ENCODE results near the gene RPTN. TPM values are rescaled to one million over a fixed set of nuclear protein-coding genes. Genes with fewer than 3 reads are reported as not detected.
A peak's percentile ranks its signal among the peaks of the same experiment; 100 is the strongest.

The RPTN gene
- polyA plus RNA-seq, 2 donors = 0.20 to 1.3 TPM

- peak overlapping the region in 1 of 2 donors; percentile 57 for H3K4me3 ChIP-seq (ENCODE audit: low read depth in 1 of 2, low read length in 2 of 2)
- peaks cover 17 to 29% of the 10 kb centered on the region in 2 donors for H3K4me1 ChIP-seq (ENCODE audit: control insufficient read depth in 2 of 2, insufficient read depth in 2 of 2, low read length in 1 of 2)
- peaks cover 3 to 21% of the 10 kb centered on the region in 2 donors for H3K27me3 ChIP-seq (ENCODE audit: control insufficient read depth in 1 of 2, insufficient read depth in 2 of 2, low read length in 2 of 2)
- H3K36me3 ChIP-seq (ENCODE audit: control insufficient read depth in 2 of 2, insufficient read depth in 2 of 2, low read length in 1 of 2) = no peaks in the 10 kb centered on the region
- H3K27ac ChIP-seq (ENCODE audit: low read depth in 2 of 2, low read length in 1 of 2) = no peak overlapping the region
- 30 to 44% methylated on average over 13 of the region's 13 CpGs for WGBS, 2 donors
- H3K9me3 ChIP-seq (ENCODE audit: control insufficient read depth in 2 of 2, insufficient read depth in 1 of 2, low read depth in 1 of 2, low read length in 1 of 2) = peaks cover 5 to 21% of the 10 kb centered on the region in 2 donors
These were observed 46.1 kb downstream of the RPTN start for GRCh38 chr1:152112885-152113432.

GRCh38 chr1:152112101-152112884, 46.7 kb downstream of the RPTN start:
- Histone ChIP-seq H3K9me3 (ENCODE audit: control insufficient read depth in 2 of 2, insufficient read depth in 1 of 2, low read depth in 1 of 2, low read length in 1 of 2) (peaks cover 12 to 27% of the 10 kb centered on the region in 2 donors), H3K27me3 (ENCODE audit: control insufficient read depth in 1 of 2, insufficient read depth in 2 of 2, low read length in 2 of 2) (peaks cover 3 to 28% of the 10 kb centered on the region in 2 donors), H3K36me3 (ENCODE audit: control insufficient read depth in 2 of 2, insufficient read depth in 2 of 2, low read length in 1 of 2) (no peaks in the 10 kb centered on the region), H3K27ac (ENCODE audit: low read depth in 2 of 2, low read length in 1 of 2) (no peak overlapping the region), H3K4me3 (ENCODE audit: low read depth in 1 of 2, low read length in 2 of 2) (peak overlapping the region; percentile 37 to 57), H3K4me1 (ENCODE audit: control insufficient read depth in 2 of 2, insufficient read depth in 2 of 2, low read length in 1 of 2) (peaks cover 17 to 32% of the 10 kb centered on the region in 2 donors)
- WGBS, 2 donors = 3% methylated on average over 53 of the region's 53 CpGs

GRCh38 chr1:152111515-152111968, 47.5 kb downstream of the RPTN start:
- H3K27me3 ChIP-seq (ENCODE audit: control insufficient read depth in 1 of 2, insufficient read depth in 2 of 2, low read length in 2 of 2) = peaks cover 3 to 30% of the 10 kb centered on the region in 2 donors
- no peaks in the 10 kb centered on the region for H3K36me3 ChIP-seq (ENCODE audit: control insufficient read depth in 2 of 2, insufficient read depth in 2 of 2, low read length in 1 of 2)
- peaks cover 17 to 32% of the 10 kb centered on the region in 2 donors for H3K4me1 ChIP-seq (ENCODE audit: control insufficient read depth in 2 of 2, insufficient read depth in 2 of 2, low read length in 1 of 2)
- H3K4me3 ChIP-seq (ENCODE audit: low read depth in 1 of 2, low read length in 2 of 2) = peak overlapping the region; percentile 12 to 57
- no peak overlapping the region for H3K27ac ChIP-seq (ENCODE audit: low read depth in 2 of 2, low read length in 1 of 2)
- WGBS, 2 donors = 1 to 2% methylated on average over 44 of the region's 44 CpGs
- H3K9me3 ChIP-seq (ENCODE audit: control insufficient read depth in 2 of 2, insufficient read depth in 1 of 2, low read depth in 1 of 2, low read length in 1 of 2) = peaks cover 12 to 29% of the 10 kb centered on the region in 2 donors

- H3K27me3 ChIP-seq (ENCODE audit: control insufficient read depth in 1 of 2, insufficient read depth in 2 of 2, low read length in 2 of 2) = peaks cover 3 to 30% of the 10 kb centered on the region in 2 donors
- no peak overlapping the region for H3K27ac ChIP-seq (ENCODE audit: low read depth in 2 of 2, low read length in 1 of 2)
- H3K4me1 ChIP-seq (ENCODE audit: control insufficient read depth in 2 of 2, insufficient read depth in 2 of 2, low read length in 1 of 2) = peaks cover 17 to 32% of the 10 kb centered on the region in 2 donors
- H3K4me3 ChIP-seq (ENCODE audit: low read depth in 1 of 2, low read length in 2 of 2) = peak overlapping the region; percentile 43 to 57
- 1% methylated on average over 60 of the region's 60 CpGs for WGBS, 2 donors
- H3K36me3 ChIP-seq (ENCODE audit: control insufficient read depth in 2 of 2, insufficient read depth in 2 of 2, low read length in 1 of 2) = no peaks in the 10 kb centered on the region
- H3K9me3 ChIP-seq (ENCODE audit: control insufficient read depth in 2 of 2, insufficient read depth in 1 of 2, low read depth in 1 of 2, low read length in 1 of 2) = peaks cover 12 to 29% of the 10 kb centered on the region in 2 donors
These were observed 48.0 kb downstream of the RPTN start for GRCh38 chr1:152110860-152111514.

- H3K27me3 ChIP-seq (ENCODE audit: control insufficient read depth in 1 of 2, insufficient read depth in 2 of 2, low read length in 2 of 2) = peaks cover 3 to 30% of the 10 kb centered on the region in 2 donors
- H3K4me1 ChIP-seq (ENCODE audit: control insufficient read depth in 2 of 2, insufficient read depth in 2 of 2, low read length in 1 of 2) = peaks cover 17 to 32% of the 10 kb centered on the region in 2 donors
- H3K36me3 ChIP-seq (ENCODE audit: control insufficient read depth in 2 of 2, insufficient read depth in 2 of 2, low read length in 1 of 2) = no peaks in the 10 kb centered on the region
- WGBS, 2 donors = 1 to 2% methylated on average over 31 of the region's 31 CpGs
- H3K27ac ChIP-seq (ENCODE audit: low read depth in 2 of 2, low read length in 1 of 2) = no peak overlapping the region
- peak overlapping the region; percentile 43 to 57 for H3K4me3 ChIP-seq (ENCODE audit: low read depth in 1 of 2, low read length in 2 of 2)
- peaks cover 12 to 29% of the 10 kb centered on the region in 2 donors for H3K9me3 ChIP-seq (ENCODE audit: control insufficient read depth in 2 of 2, insufficient read depth in 1 of 2, low read depth in 1 of 2, low read length in 1 of 2)
These were observed 48.6 kb downstream of the RPTN start for GRCh38 chr1:152110365-152110859.

GRCh38 chr1:152109998-152110294, 49.1 kb downstream of the RPTN start:
- 6 to 8% methylated on average over 15 of the region's 15 CpGs for WGBS, 2 donors
- Histone ChIP-seq H3K4me3 (ENCODE audit: low read depth in 1 of 2, low read length in 2 of 2) (peak overlapping the region; percentile 43 to 57), H3K36me3 (ENCODE audit: control insufficient read depth in 2 of 2, insufficient read depth in 2 of 2, low read length in 1 of 2) (no peaks in the 10 kb centered on the region), H3K9me3 (ENCODE audit: control insufficient read depth in 2 of 2, insufficient read depth in 1 of 2, low read depth in 1 of 2, low read length in 1 of 2) (peaks cover 12 to 26% of the 10 kb centered on the region in 2 donors), H3K27me3 (ENCODE audit: control insufficient read depth in 1 of 2, insufficient read depth in 2 of 2, low read length in 2 of 2) (peaks cover under 1 to 30% of the 10 kb centered on the region in 2 donors), H3K27ac (ENCODE audit: low read depth in 2 of 2, low read length in 1 of 2) (no peak overlapping the region), H3K4me1 (ENCODE audit: control insufficient read depth in 2 of 2, insufficient read depth in 2 of 2, low read length in 1 of 2) (peaks cover 17 to 32% of the 10 kb centered on the region in 2 donors)

- peaks cover 12 to 26% of the 10 kb centered on the region in 2 donors for H3K9me3 ChIP-seq (ENCODE audit: control insufficient read depth in 2 of 2, insufficient read depth in 1 of 2, low read depth in 1 of 2, low read length in 1 of 2)
- peaks cover 0 to 32% of the 10 kb centered on the region in 2 donors for H3K27me3 ChIP-seq (ENCODE audit: control insufficient read depth in 1 of 2, insufficient read depth in 2 of 2, low read length in 2 of 2)
- peaks cover 17 to 32% of the 10 kb centered on the region in 2 donors for H3K4me1 ChIP-seq (ENCODE audit: control insufficient read depth in 2 of 2, insufficient read depth in 2 of 2, low read length in 1 of 2)
- no peak overlapping the region for H3K27ac ChIP-seq (ENCODE audit: low read depth in 2 of 2, low read length in 1 of 2)
- 10 to 11% methylated on average over 31 of the region's 31 CpGs for WGBS, 2 donors
- H3K36me3 ChIP-seq (ENCODE audit: control insufficient read depth in 2 of 2, insufficient read depth in 2 of 2, low read length in 1 of 2) = no peaks in the 10 kb centered on the region
- peak overlapping the region; percentile 43 to 57 for H3K4me3 ChIP-seq (ENCODE audit: low read depth in 1 of 2, low read length in 2 of 2)
These were observed 49.6 kb downstream of the RPTN start for GRCh38 chr1:152109231-152109997.

- Histone ChIP-seq H3K36me3 (ENCODE audit: control insufficient read depth in 2 of 2, insufficient read depth in 2 of 2, low read length in 1 of 2) (no peaks in the 10 kb centered on the region), H3K27me3 (ENCODE audit: control insufficient read depth in 1 of 2, insufficient read depth in 2 of 2, low read length in 2 of 2) (peaks cover 0 to 32% of the 10 kb centered on the region in 2 donors), H3K4me1 (ENCODE audit: control insufficient read depth in 2 of 2, insufficient read depth in 2 of 2, low read length in 1 of 2) (peaks cover 17 to 32% of the 10 kb centered on the region in 2 donors), H3K9me3 (ENCODE audit: control insufficient read depth in 2 of 2, insufficient read depth in 1 of 2, low read depth in 1 of 2, low read length in 1 of 2) (peaks cover 12 to 26% of the 10 kb centered on the region in 2 donors), H3K27ac (ENCODE audit: low read depth in 2 of 2, low read length in 1 of 2) (no peak overlapping the region), H3K4me3 (ENCODE audit: low read depth in 1 of 2, low read length in 2 of 2) (peak overlapping the region; percentile 19 to 57)
- 24 to 28% methylated on average over 28 of the region's 28 CpGs for WGBS, 2 donors
These were observed 50.2 kb downstream of the RPTN start for GRCh38 chr1:152108882-152109222.
